HG03432 (cell line): ENCODE data around the gene NPAS1.

Experiments used
- ATAC-seq: cut with Tn5 transposase; IDR thresholded peaks from one replicate; pipeline ENCODE4 v1.9.1; 2021; ENCODE audit warnings: mild to moderate bottlenecking, moderate library complexity; ENCODE audit not compliant: unreplicated experiment

The NPAS1 gene, protein sequence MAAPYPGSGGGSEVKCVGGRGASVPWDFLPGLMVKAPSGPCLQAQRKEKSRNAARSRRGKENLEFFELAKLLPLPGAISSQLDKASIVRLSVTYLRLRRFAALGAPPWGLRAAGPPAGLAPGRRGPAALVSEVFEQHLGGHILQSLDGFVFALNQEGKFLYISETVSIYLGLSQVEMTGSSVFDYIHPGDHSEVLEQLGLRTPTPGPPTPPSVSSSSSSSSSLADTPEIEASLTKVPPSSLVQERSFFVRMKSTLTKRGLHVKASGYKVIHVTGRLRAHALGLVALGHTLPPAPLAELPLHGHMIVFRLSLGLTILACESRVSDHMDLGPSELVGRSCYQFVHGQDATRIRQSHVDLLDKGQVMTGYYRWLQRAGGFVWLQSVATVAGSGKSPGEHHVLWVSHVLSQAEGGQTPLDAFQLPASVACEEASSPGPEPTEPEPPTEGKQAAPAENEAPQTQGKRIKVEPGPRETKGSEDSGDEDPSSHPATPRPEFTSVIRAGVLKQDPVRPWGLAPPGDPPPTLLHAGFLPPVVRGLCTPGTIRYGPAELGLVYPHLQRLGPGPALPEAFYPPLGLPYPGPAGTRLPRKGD

DNA sequence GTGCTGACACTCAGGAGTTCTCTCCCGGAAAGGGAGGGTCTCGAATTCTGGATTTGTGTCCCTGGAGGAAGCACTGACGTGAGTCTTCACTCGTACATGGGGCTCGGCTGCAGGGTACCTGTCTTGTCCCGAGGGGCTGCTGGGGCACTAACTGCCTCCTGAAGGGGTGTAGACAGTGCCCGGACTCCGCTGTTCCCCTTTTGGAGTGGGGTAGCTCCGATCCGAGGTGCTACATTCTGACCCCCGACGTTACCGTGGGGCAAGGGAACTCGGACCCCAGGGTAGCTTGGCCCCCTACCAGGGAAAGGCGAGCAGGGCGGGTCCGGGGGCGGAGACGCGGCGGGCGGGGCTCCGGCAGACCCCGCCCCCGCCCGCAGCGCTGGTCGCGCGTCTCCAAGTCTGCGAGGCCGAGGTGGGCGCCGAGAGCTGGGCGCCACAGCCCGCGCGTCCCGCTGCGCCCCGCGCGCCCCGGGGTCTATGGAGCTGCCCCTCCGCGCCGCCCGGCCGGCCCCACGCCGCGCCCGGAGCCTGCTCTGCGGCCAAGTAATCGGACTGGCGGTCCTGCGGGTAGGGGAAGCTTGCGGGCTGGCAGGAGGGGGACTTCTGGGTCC is at the start of gene NPAS1:
TSS of gene NPAS1 (plus strand) at position 407 of the 611 bp plus-strand sequence. CDS start 1,211 bp downstream, outside the sequence.
- ATAC-seq, result no peak

DNA sequence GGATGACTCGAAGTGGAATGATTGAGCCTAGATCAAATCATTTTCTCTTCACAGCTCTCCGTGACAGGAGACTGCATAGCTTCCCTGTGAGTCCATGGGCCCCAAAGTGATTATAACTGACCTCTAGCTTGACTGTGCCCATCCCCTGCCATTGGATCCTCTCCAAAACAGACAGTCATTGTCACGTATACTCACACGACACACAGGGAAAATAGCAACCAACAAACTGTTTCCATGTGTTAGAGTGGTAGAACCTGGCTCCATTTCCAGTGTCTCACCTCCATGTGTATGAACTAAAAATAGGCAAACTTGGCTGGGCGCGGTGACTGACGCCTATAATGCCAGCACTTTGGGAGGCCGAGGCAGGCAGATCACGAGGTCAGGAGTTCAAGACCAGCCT is 48.8 kb upstream of the NPAS1 start:
- ATAC-seq, result no peak

DNA sequence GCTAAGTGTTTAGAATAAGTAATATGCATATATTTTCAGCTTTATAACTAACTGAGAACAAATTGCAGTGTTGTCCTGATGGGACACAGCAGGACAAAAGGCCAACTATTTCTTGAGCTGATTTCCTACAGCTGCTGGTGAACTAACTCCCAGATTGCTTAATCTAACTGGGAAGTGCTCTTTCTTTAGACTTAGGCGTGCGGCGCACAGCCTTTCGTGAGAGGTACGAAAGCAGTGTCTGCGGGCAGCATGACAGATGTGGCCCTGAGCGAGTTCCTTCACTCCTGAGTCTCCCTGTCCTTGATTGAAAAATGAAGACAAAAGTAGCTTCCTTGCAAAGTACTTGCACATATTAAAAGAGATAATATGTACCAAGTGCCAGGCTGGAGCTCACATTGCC is 47.3 kb upstream of the NPAS1 start:
- no peak for ATAC-seq

DNA sequence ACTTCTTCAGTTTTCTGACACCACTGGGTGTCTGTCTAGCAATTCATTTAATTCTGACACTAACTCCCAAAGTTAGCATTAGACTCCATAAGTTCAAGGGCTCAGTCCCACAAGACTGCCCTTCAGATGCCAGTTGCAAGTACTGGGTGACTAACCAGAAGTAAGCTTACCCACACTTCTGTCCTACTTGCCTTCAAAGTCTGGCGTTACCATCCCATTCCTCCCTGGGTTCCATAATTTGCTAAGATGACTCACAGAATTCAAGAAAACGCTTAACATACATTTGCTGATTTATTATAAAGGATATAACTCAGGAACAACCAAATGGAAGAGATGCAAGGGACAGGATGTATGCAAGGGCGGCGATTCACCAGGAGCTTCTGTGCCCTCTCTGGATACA is 45.5 kb upstream of the NPAS1 start:
- no peak for ATAC-seq

DNA sequence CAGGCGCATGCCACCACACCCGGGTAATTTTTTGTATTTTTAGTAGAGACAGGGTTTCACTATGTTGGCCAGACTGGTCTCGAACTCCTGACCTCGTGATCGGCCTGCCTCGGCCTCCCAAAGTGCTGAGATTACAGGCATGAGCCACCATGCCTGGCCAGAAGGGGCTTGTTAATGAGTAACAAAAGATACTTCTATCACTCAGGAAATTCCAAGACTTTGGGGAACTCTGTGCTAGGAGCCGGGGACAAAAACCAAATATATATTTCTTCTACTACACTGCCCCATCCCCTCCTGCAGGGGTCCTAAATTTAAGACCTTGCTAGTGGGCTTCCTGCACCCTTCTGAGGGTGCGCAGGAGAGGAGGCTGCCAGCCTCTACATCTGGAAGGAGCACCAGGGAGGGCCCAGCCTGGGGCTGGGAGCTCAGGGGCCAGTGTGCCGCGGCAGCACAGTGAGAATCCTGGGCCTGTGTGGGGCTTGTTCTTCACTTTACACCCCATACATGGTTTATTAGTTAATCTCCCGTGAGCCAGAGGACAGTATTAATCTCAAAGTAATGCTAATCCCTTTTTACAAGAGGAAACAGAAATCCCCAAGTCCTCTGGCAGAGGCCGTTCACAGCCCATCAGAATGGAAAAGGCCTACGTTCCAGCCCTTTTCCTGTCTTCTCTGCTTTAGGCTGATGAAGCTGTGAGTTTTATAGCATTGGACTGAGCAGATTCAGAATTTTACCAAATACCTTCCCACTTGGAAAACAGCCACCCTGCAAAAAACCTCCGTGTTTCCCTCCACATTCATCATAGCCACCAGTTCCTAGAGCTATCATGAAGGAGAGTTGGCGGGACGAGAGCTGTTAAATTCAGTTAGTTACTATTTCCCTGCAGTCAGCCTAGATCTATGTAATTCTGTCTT is 44.4 kb upstream of the NPAS1 start:
- ATAC-seq, result no peak

DNA sequence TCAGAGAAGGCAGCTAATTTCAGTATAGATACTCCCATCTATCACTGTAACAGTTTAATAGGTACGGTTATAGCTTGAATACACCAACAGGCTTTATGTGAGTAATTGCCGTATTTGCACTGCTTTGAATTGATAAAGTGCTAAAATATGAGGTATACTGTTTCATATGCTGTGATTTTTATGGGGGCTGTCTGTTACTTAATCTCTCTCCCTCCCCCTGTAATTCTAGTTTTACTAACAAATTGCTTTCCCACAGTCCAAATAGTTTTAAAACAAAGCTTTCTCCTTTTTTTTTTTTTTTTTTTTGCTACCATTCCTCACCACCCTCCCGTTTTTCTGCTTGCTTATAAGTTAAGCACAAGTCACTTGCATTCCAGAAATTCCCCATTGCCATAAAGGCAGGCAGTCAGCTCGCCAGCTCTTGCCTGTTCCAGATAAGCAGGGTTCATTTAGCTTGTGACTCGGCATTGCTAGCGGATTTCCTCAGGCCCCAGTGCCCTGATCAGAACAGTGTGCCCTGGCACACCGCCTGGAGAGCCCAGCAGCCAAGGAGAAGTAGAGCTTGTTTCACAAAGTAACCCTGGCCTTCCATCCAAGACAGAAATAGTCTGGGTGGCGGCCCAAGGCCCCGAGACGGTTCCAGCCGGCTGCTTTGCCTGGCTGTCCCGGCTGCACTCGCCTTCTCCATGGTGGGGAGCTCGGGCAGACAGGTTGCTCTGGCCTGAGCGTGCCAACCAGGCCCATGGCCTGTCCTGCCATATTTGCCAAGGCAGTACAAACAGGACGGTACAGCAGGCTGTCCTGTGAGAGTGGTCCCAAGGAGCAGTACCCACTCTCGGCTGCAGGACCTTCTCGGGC is 43.5 kb upstream of the NPAS1 start:
- ATAC-seq, result no peak

DNA sequence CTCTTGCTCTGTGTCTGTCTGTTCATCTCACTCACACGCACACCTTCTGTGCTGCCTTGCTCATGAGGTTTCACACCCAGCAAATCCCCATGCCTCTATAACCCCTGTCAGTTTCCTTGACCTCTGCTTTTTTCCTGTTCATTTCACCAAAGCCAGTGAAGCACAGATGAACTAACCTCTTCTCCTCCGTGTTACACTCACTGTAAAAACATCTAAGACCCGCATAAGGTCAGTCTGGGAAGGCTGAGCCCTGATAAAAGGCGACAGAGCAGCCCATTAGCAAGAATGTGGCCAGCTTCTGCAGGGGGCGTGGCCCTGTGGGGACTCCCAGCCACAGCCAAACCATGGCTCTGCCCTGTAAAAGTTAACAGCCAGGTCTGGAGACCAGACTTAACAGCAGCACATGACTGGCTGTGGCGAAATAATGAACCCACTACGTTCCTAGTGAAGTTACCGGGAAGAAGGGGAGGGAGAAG is 42.8 kb upstream of the NPAS1 start:
- no peak for ATAC-seq

DNA sequence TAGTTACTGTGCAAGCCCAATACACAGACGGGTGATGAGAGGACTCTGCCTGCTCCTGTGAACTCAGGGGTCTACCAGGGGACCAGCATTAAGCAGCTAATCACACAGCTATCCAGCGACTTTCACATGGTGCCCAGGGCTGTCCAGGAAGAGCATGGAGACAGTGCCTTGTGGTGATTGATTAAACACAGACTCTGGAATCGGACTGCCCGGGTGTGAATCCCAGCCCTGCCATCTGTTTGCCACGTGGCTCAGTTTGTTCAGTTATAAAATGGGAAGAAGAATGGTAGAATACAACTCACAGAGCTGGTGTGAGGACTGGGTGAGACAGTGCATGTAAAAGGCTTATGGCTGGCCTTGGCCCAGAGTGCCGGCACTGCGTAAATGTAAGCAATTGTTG is 42.1 kb upstream of the NPAS1 start:
- ATAC-seq, result no peak

DNA sequence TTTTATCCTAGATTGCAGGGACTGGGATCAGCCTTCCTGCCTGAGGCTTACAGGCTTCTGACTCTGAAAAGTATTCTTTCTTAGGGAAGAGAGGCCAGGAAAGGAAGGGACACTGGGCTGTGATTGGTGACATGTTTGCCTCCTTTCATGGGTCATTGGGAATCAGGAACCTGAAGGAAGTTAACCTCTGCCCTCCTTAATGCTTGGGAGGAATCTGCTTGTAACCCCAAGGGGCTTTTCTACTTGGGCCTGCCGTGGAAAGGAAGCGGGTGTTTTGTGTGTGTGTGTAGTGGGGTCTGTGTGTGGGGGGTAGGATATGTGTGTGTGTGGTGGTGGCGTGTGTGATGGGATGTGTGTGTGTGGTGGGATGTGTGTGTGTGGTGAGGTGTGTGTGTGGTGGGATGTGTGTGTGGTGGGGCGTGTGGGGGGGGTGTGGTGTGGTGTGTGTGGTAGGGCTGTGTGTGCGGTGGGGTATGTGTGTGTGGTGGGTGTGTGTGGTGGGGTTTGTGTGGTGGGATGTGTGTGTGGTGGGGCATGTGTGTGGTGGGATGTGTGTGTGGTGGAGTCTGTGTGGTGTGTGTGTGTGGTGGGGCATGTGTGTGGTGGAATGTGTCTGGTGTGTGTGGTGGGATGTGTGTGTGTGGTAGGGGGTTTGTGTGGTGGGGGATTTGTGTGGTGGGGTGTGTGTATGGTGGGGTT is 41.3 kb upstream of the NPAS1 start:
- no peak for ATAC-seq

DNA sequence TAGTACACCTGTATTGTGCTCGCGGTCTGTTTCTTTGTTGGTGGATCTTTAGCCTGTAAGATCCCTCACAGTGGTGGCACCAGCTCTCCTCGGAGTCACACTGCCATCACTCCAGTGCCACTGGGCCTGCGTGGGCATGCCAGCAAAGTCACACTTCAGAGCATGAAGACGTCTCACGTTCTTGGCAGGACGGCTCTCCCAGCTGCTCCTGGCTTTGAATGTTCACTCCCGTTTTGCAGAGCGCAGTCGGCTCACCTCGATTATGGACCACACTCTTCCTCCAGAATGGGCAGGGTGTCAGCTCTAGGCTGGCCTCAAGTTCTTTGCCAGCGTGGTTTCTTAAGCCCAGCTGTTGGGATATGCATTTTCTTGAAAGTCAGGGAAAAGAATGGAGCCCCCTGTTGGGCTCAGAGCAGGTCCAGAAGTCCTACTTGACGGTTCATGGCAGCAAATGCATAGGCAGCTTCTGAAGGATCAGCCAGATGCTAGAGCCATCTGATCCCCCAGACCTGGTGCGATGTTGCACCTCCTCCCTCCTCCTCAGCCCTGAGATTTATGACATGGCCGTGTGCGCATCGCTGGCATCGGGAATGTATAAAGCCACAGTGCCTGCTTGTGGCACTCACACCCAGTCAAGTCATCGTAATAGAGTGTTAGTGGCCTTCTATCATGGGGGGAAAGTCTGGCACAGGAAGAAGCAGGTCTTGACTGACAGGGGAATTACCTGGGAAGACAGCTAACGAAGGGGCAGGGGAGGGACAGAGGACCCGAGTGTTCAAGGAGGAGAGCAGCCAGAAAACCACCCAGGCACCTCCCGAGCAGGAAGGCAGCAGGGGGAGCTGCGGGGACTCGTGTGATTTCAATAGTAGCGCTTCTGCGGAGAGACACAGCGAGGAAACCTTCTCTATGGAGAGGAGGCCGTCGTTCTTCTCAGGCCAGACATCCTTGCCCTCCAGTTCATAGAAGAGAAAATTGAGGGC is 40.2 kb upstream of the NPAS1 start:
- no peak for ATAC-seq

DNA sequence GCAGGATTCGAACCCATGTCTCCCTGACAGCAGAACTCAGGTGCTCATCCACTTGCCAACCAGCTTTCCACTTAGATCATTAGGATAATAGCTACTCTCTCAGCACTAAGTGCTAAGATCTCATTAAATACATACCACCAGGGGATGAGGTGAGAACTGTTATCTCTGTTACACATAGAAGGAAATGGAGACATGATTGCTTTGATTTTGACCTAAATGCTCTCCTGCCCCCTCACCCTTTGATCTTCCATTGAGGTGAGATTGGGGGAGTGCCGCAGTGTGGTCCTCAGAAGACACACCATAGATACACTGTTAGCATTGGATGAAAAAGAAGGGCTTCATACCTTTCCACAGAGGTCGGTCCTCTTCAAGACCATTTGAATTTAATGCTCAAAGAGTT is 38.9 kb upstream of the NPAS1 start:
- no peak for ATAC-seq

DNA sequence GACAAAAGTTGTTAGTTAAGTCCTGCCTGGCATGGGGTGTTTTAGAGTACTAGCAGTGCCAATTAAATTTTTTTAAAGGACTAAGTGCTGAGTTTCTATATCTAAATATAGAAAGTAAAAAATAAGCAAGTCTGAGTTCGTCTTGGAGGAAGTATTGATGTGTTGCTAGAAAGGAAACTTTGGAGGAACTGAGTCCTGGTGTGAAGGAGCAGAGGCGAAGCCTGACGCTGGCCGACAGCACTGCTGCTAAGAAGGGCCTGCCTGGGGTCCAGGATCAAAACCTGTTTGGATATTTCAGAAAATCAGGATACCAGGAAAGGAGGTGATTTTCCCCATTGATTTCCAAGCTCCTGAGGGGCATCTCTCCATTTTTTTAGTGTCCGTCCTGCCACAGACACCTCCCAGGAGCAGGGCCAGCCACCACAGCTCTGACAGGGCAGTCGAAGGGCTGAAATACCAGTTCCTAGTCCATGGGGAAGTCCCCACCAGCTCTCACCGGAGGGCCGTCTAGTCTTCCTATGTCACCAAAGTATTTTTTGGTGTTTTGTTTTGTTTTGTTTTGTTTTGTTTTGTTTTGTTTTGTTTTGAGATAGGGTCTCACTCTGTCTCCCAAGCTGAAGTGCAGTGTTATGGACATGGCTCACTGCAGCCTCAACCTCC is 38.2 kb upstream of the NPAS1 start:
- ATAC-seq, result no peak

DNA sequence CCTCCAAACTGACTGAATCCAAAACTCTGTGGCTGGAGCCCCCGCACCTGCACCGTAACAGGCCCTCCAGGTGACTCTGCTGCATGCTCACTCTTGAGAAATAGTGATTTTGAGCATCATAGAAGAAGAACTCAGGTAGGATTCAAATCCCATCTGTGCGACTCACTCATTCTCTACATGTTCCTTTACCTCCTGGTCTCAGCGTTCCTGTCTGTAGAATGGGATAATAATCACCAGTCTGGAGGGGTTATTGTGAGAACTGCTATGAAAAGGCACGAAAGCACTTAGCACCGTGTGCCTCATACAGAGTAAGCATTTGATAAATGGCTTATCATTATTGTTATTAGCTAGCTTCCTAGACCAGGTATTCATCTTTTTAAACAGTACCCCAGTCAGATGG is 36.5 kb upstream of the NPAS1 start:
- no peak for ATAC-seq

DNA sequence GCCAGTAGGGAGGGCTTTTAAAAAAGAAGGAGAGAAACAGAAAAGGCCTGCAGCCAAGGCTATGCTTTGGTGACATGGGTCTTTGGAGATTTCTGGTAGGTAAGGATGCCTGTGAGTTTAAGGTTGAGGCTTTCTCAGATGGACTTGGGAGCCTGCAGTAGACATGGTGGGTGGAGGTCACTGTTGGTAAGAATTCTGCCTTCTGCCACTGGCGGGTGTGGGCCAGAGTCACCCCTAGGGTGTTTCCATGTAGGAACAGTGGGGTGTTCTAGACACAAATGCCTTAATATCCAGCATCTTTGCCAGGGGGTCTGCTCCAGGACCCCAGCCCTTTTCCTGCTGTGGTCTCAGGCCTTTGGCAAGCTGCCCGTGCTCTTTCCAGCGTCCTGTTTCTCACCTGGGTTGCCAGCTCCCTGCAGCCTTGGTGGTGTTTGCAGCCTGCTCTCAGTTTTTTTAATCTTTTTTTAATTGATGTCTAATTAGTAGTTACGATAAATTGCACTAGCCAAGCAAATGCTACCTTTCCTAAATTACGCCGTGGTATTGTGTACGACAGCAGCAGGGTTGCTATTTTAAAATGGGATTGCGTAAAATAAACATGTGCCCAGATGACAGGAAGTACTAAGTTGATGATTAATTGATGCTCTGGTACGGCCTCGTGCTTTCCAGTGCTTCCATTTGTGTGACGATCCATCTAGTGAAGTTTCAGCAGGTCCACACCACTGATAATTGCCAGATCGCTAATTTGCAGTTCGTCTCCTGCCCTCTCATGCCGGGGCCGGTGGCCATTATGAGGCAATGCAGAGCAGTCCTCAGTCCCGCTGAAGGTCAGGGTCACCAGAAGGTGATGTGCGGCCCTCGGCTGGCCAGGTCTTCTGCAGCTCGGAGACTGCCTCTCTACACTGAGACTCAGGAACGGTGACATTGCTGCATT is 35.3 kb upstream of the NPAS1 start:
- no peak for ATAC-seq

DNA sequence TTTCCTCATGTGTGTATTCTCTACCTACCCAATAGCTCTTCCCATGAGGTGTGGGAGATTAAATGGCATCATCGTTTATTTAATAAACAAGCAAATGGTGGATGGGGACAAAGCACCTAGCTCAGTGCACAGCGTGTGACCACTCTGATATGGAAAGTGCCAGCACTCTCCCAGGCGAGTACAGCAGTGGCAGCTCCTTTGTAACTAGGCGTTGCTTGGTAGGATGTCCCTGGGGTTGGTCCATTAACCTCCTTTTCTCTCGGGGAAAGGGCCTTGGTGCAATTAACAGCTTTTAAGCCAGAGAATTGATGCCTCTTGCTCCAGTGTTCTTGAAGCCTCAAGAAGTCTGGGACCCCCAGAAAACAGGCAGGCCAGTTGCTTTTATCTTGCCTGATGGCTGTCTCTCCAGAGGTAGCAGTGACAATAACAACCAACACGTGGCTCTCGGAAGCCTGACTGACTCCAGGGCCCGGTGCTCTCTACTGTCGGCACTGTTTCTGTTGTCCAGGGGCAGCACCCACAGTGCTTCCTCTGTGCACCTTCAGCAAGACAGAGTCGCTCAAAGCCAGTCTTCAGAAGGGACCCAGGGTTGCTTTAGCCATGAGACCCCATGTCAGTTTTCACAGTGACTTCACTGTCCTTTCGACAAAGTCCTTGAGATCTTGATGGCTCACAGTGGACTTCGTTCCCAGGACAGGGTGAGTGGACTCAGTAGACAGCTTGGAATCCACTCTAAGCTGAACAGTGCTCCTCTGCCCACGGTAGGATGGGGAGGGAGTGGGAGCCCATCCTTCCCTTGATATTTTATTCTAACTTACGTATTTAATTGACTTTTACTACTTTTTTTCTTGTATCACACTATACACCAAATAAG is 33.9 kb upstream of the NPAS1 start:
- no peak for ATAC-seq
